Body of pancreas (tissue), 4 donors: ENCODE data around the gene CACNA2D3.

Experiments used
- CTCF ChIP-seq, 7 experiments: fragments of 450-650 bp in 4 of 7; fragments of 200-600 bp in 3 of 7; sonication (generic) in 3 of 7; IDR thresholded peaks; one replicate each; pipeline ENCODE4 v1.5.1; 2016 to 2019; ENCODE audit warnings: antibody characterized with exemption in 7 of 7
- POLR2A ChIP-seq, 3 donors: fragments of 450-650 bp; IDR thresholded peaks; one replicate each; pipeline ENCODE4 v1.6.1; 2016; ENCODE audit warnings: antibody characterized with exemption in 3 of 3, mild to moderate bottlenecking in 2 of 3

DNA sequence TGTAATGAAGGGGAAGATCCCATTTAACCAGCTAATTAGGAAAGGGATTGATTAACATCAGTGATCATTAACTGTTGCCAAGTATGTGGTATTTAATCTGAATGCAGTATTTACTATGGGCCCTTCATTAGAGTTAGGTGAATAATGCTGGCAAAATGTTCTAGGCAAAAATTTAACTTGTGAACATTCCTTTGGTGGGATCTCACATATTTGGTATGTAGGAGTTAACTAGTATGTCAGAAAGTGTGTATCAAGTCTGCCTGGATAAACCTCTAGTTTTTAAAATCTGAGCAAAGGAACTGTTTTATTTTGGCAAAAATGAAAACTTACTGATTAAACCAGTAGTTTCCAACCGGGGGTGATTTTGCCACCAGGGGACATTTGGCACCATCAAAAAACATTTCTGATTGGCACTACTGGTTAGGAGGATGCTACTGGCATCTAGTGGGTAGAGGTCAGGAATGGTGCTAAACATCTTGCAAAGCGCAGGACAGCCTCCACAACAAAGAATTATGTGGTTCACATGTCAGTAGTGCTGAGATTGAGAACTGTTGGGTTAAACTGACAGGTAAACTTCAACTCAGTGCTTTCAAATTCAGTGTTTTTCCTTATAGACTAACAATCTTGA is 783.0 kb downstream of the CACNA2D3 start:
- no peak for TF ChIP-seq POLR2A (IDR thresholded peaks at IDR 0.05)
- TF ChIP-seq CTCF (IDR thresholded peaks at IDR 0.05) = no peak
